HepG2 (cell line): ENCODE results near the gene RAB5B. TPM values are rescaled to one million over a fixed set of nuclear protein-coding genes. Genes with fewer than 3 reads are reported as not detected.

Experiments
- CC2D1A ChIP-seq: sonication (generic); formaldehyde crosslinking; IDR thresholded peaks from 2 replicates; pipeline ENCODE4 v1.8.1; 2023; ENCODE audit warnings: mild to moderate bottlenecking, missing genetic modification reagents
- CHD4 ChIP-seq: fragments of 200-600 bp; sonication (generic); IDR thresholded peaks from 2 replicates; pipeline ENCODE4 v1.7.0; 2017; ENCODE audit warnings: mild to moderate bottlenecking, low read length, borderline replicate concordance
- DR1 ChIP-seq: sonication (generic); formaldehyde crosslinking; IDR thresholded peaks from 2 replicates; pipeline ENCODE4 v1.8.0; 2021; ENCODE audit warnings: mild to moderate bottlenecking, missing genetic modification reagents, inconsistent platforms
- GABPB1 ChIP-seq: IDR thresholded peaks from 2 replicates; pipeline ENCODE4 v1.6.1; 2016; ENCODE audit warnings: mild to moderate bottlenecking, missing genetic modification reagents, moderate library complexity, missing compliant biosample characterization
- HCFC1 ChIP-seq: fragments of 150-350 bp; IDR thresholded peaks from 2 replicates; pipeline ENCODE4 v1.6.1; 2014; ENCODE audit warnings: low read depth, low read length
- NFE2L1 ChIP-seq: sonication (generic); formaldehyde crosslinking; IDR thresholded peaks from 2 replicates; pipeline ENCODE4 v1.4.0; 2020; ENCODE audit warnings: missing genetic modification reagents, mild to moderate bottlenecking, borderline replicate concordance
- PRMT3 ChIP-seq: sonication (generic); formaldehyde crosslinking; IDR thresholded peaks from 2 replicates; pipeline ENCODE4 v1.8.1; 2022; ENCODE audit warnings: low read depth, mild to moderate bottlenecking, moderate library complexity, missing genetic modification reagents, borderline replicate concordance
- SALL1 ChIP-seq: sonication (generic); formaldehyde crosslinking; IDR thresholded peaks from 2 replicates; pipeline ENCODE4 v1.8.0; 2022; ENCODE audit warnings: mild to moderate bottlenecking, missing genetic modification reagents
- SIN3B ChIP-seq: fragments of 150-350 bp; IDR thresholded peaks from 2 replicates; pipeline ENCODE4 v1.6.1; 2014; ENCODE audit warnings: low read length
- TCF7L2 ChIP-seq: IDR thresholded peaks from 2 replicates; pipeline ENCODE4 v1.6.1; 2011; ENCODE audit warnings: mild to moderate bottlenecking, low read depth, low read length, moderate library complexity
- ZFP1 ChIP-seq: IDR thresholded peaks from 2 replicates; pipeline ENCODE4 v1.6.1; 2016
- ZNF230 ChIP-seq: sonication (generic); formaldehyde crosslinking; IDR thresholded peaks from 2 replicates; pipeline ENCODE4 v1.4.0; 2020; ENCODE audit warnings: mild to moderate bottlenecking, missing genetic modification reagents
- ZNF432 ChIP-seq: sonication (generic); formaldehyde crosslinking; IDR thresholded peaks from 2 replicates; pipeline ENCODE4 v1.5.0; 2020; ENCODE audit warnings: missing genetic modification reagents, mild to moderate bottlenecking, borderline replicate concordance
- ZNF484 ChIP-seq: sonication (generic); formaldehyde crosslinking; IDR thresholded peaks from 2 replicates; pipeline ENCODE4 v1.5.1; 2020; ENCODE audit warnings: mild to moderate bottlenecking, low read depth, missing genetic modification reagents, borderline replicate concordance
- ZNF530 ChIP-seq: sonication (generic); formaldehyde crosslinking; IDR thresholded peaks from 2 replicates; pipeline ENCODE4 v1.5.0; 2020; ENCODE audit warnings: low read depth, mild to moderate bottlenecking, missing genetic modification reagents
- ZNF713 ChIP-seq: sonication (generic); formaldehyde crosslinking; IDR thresholded peaks from 2 replicates; pipeline ENCODE4 v1.4.0; 2020; ENCODE audit warnings: mild to moderate bottlenecking, missing genetic modification reagents
- ZNF724P ChIP-seq: sonication (generic); formaldehyde crosslinking; IDR thresholded peaks from 2 replicates; pipeline ENCODE4 v1.8.0; 2022; ENCODE audit warnings: missing genetic modification reagents, borderline replicate concordance
- ZSCAN12 ChIP-seq: sonication (generic); formaldehyde crosslinking; IDR thresholded peaks from 2 replicates; pipeline ENCODE4 v1.9.0; 2021; ENCODE audit warnings: mild to moderate bottlenecking, missing genetic modification reagents
- polyA plus RNA-seq, 8 experiments: library from polyadenylated mRNA; depleted of rRNA in 3 of 8; stranded (reverse) in 7 of 8; unstranded in 1 of 8; fragments of >200 nt; fragmentation: Illumina TruSeq in 4 of 8; extraction: Trizol in 4 of 8; gene quantifications; 2 replicates each; pipeline versions ENCODE4 v1.2.1 to v1.2.3, GENCODE V29; 2011 to 2016; ENCODE audit warnings: low read depth in 4 of 8, missing spikeins in 1 of 8, mixed read lengths in 1 of 8; ENCODE audit not compliant: insufficient read depth in 1 of 8
- total RNA-seq, 5 experiments: library from RNA; depleted of rRNA; stranded (reverse); fragments of >200 nt; fragmentation: Illumina TruSeq; extraction: Trizol; gene quantifications; 2 replicates each; pipeline ENCODE4 v1.2.3, GENCODE V29; 2016; ENCODE audit warnings: low read depth in 1 of 5
- TF ChIP-seq, protein P1 (sequence below): sonication (generic); formaldehyde crosslinking; IDR thresholded peaks from 2 replicates; pipeline ENCODE4 v1.4.0; 2020; ENCODE audit warnings: missing genetic modification reagents, borderline replicate concordance
- TF ChIP-seq, protein P2 (sequence below): sonication (generic); formaldehyde crosslinking; IDR thresholded peaks from 2 replicates; pipeline ENCODE4 v1.4.0; 2020; ENCODE audit warnings: missing genetic modification reagents, mild to moderate bottlenecking, borderline replicate concordance
- TF ChIP-seq, protein P3 (sequence below): sonication (generic); formaldehyde crosslinking; IDR thresholded peaks from 2 replicates; pipeline ENCODE4 v1.4.0; 2020; ENCODE audit warnings: missing genetic modification reagents
- TF ChIP-seq, protein P4 (sequence below): sonication (generic); formaldehyde crosslinking; conservative IDR thresholded peaks from 2 replicates; pipeline ENCODE4 v1.8.0; 2022; ENCODE audit warnings: missing genetic modification reagents

Gene RAB5B
- total and polyA plus RNA-seq, 2 of the 13 experiments (the other 11 are each of a cell fraction or from before 2014, with no cell fraction given) = 26.0 to 68.3 TPM

DNA sequence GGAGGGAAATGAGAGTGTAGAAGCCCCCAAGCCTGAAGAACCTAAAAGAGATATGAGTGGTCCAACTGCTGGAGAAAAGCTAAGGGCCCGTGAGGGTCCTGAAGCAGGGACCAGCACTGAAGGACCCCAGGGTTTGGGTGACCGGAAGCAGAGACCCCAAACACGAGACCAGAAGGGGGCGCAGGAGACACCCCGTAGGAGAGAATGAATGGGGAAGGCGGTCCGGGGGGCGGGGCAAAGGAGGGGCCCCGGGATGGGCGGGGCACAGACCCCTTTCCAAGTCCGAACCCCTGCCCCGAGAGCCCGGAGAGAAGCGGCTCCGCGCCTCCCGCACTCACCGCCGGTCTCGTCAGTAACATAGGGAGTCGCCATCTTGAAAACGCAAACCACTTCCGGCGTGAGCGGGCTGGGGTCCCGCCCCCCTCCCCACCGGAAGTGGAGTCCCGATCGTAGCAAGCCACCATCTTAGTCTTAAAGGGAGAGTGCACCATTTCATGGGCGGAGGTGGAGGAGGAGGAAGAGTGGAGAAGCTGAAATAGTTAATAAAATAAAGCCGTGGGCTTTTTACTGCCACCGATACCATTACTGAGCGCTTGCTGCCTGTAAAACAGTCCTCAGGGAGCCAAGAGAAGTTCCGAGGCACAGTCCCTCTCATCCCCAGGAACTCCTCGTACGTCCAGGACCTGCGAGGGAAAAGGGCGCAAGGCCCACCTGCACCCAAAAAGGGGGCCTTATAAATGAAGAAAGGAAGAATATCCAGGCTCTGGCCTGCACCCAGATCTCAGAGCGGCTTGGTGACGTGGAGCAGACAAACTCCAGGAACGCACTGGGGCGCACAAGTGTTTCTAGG lies 46.9 kb upstream of the RAB5B start (continued):
- TF ChIP-seq, protein P1, sequence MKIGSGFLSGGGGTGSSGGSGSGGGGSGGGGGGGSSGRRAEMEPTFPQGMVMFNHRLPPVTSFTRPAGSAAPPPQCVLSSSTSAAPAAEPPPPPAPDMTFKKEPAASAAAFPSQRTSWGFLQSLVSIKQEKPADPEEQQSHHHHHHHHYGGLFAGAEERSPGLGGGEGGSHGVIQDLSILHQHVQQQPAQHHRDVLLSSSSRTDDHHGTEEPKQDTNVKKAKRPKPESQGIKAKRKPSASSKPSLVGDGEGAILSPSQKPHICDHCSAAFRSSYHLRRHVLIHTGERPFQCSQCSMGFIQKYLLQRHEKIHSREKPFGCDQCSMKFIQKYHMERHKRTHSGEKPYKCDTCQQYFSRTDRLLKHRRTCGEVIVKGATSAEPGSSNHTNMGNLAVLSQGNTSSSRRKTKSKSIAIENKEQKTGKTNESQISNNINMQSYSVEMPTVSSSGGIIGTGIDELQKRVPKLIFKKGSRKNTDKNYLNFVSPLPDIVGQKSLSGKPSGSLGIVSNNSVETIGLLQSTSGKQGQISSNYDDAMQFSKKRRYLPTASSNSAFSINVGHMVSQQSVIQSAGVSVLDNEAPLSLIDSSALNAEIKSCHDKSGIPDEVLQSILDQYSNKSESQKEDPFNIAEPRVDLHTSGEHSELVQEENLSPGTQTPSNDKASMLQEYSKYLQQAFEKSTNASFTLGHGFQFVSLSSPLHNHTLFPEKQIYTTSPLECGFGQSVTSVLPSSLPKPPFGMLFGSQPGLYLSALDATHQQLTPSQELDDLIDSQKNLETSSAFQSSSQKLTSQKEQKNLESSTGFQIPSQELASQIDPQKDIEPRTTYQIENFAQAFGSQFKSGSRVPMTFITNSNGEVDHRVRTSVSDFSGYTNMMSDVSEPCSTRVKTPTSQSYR (CRISPR knock-in tag) = peak; percentile 72
- TF ChIP-seq, protein P2, sequence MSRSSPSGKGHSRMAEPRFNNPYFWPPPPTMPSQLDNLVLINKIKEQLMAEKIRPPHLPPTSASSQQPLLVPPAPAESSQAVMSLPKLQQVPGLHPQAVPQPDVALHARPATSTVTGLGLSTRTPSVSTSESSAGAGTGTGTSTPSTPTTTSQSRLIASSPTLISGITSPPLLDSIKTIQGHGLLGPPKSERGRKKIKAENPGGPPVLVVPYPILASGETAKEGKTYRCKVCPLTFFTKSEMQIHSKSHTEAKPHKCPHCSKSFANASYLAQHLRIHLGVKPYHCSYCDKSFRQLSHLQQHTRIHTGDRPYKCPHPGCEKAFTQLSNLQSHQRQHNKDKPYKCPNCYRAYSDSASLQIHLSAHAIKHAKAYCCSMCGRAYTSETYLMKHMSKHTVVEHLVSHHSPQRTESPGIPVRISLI = no peak
- TF ChIP-seq, protein P3, sequence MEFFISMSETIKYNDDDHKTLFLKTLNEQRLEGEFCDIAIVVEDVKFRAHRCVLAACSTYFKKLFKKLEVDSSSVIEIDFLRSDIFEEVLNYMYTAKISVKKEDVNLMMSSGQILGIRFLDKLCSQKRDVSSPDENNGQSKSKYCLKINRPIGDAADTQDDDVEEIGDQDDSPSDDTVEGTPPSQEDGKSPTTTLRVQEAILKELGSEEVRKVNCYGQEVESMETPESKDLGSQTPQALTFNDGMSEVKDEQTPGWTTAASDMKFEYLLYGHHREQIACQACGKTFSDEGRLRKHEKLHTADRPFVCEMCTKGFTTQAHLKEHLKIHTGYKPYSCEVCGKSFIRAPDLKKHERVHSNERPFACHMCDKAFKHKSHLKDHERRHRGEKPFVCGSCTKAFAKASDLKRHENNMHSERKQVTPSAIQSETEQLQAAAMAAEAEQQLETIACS (CRISPR knock-in tag) = no peak; the same call in 1 of the 2 replicates
- TF ChIP-seq GABPB1 (peak; percentile 97), DR1 (CRISPR knock-in tag) (no peak), ZNF230 (CRISPR knock-in tag) (no peak), CC2D1A (no peak), ZNF713 (CRISPR knock-in tag) (no peak), ZFP1 (CRISPR knock-in tag) (no peak), ZSCAN12 (CRISPR knock-in tag) (0 out of 2 replicates have a peak, but pooled peaks have one; percentile 22), ZNF484 (no peak), SIN3B (no peak), ZNF432 (CRISPR knock-in tag) (no peak), SALL1 (CRISPR knock-in tag) (no peak), NFE2L1 (CRISPR knock-in tag) (no peak), TCF7L2 (no peak), HCFC1 (peak; percentile 56; the same call in 1 of the 2 replicates), ZNF530 (CRISPR knock-in tag) (no peak), PRMT3 (CRISPR knock-in tag) (no peak), ZNF724P (CRISPR knock-in tag) (no peak), CHD4 (no peak)
- TF ChIP-seq, protein P4, sequence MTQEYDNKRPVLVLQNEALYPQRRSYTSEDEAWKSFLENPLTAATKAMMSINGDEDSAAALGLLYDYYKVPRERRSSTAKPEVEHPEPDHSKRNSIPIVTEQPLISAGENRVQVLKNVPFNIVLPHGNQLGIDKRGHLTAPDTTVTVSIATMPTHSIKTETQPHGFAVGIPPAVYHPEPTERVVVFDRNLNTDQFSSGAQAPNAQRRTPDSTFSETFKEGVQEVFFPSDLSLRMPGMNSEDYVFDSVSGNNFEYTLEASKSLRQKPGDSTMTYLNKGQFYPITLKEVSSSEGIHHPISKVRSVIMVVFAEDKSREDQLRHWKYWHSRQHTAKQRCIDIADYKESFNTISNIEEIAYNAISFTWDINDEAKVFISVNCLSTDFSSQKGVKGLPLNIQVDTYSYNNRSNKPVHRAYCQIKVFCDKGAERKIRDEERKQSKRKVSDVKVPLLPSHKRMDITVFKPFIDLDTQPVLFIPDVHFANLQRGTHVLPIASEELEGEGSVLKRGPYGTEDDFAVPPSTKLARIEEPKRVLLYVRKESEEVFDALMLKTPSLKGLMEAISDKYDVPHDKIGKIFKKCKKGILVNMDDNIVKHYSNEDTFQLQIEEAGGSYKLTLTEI = no peak
